AG04450 (cell line): Measurements from ENCODE around the gene KRT74. TPM values are rescaled to one million over a fixed set of nuclear protein-coding genes. Genes with fewer than 3 reads are reported as not detected.

Experiments
- CTCF ChIA-PET: fragments of 300-600, 350-600 bp; formaldehyde crosslinking; extraction: SDS; loops from one replicate; lab custom pipeline; 2022; ENCODE audit warnings: antibody characterized with exemption, inconsistent platforms; lab: Charles Lee
- POLR2A ChIA-PET: fragments of 350-600 bp; formaldehyde crosslinking; extraction: SDS; loops from one replicate; lab custom pipeline; 2021; ENCODE audit warnings: antibody characterized with exemption, inconsistent platforms; lab: Yijun Ruan, JAX
- DNase-seq: peaks from one replicate; pipeline ENCODE4 v3.0.0-alpha.2; 2011; ENCODE audit warnings: low read depth, low spot score
- H3K27ac ChIP-seq: one replicate; pipeline ENCODE4 v1.5.1; 2012; ENCODE audit warnings: low read depth, low read length, control low read depth
- H3K27me3 ChIP-seq: one replicate; pipeline ENCODE4 v1.6.0; 2012; ENCODE audit warnings: low read length; ENCODE audit not compliant: control insufficient read depth, insufficient read depth
- H3K4me3 ChIP-seq: 2 replicates; pipeline ENCODE4 v1.5.1; 2011; ENCODE audit warnings: mild to moderate bottlenecking, low read depth, low read length, control low read depth
- H3K9me3 ChIP-seq: 2 replicates; pipeline ENCODE4 v1.5.1; 2012; ENCODE audit warnings: low read length; ENCODE audit not compliant: control insufficient read depth, insufficient read depth
- polyA plus RNA-seq: library from polyadenylated mRNA; depleted of rRNA; stranded (reverse); fragments of >200 nt; gene quantifications from 2 replicates; pipeline ENCODE4 v1.2.3, GENCODE V29; 2011
- TF ChIP-seq, protein P1 (sequence below): IDR thresholded peaks from 2 replicates; pipeline ENCODE4 v1.5.1; 2011; ENCODE audit warnings: low read depth, low read length, control low read depth, inconsistent platforms

Gene KRT74
- polyA plus RNA-seq, 1 experiment, result not detected

DNA sequence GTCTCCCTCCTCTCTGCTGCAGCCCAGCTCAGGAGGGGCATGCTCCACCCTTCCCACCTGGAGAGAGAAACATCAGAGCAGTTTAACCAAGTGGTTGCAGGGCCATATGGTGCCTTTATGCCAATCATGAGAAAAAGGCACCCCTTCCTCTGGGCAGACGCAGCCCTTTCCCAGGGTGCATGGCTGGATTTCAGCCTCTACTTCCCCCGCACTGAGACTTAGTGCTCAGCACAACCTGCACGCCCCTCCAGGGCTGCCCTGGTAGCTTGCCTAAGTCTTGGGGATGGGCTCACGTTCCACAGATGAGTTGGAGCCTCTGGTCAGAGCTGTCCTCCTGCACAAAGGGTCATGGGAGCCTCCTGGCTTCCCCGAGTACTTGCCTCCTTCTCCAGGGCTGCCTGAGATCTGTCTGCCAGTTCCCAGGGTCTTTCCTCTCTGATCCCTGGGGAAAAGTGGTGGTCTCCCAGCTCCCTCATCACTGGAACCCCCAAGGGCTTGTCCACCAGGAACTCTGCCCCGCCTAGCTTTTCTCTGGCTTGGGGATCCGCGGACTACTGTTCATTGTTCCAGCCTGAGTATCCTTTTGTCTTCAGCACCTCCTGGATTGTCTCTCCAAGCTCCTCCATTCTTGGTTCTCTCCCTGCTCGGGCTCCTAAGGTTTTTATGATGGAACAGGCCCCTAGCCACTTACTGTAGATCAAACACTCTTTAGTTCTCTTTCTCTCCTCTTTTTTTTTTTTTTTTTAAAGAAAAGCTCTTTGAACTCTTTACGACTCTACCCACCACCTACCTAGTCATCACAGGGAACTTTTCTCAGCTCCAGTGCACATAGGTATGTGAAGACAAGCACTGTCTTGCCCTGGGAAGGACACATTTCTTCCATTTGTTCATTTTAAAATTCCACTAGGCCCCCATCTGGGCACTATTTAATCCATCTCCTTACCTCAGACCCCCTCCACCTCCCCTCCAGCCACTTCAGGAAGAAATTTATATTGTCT, 6.1 kb upstream of the KRT74 start:
- Histone ChIP-seq H3K27me3 (peaks cover 33% of the 10 kb centered on the region), H3K4me3 (no peak overlapping the region), H3K9me3 (no peaks in the 10 kb centered on the region), H3K27ac (no peak overlapping the region)
- POLR2A ChIA-PET, result no interaction called here
- CTCF ChIA-PET, result interaction anchor here (0.7 to 13.8 kb wide), 4 partner anchors 16 to 302 kb away, joined by 4 to 203 read pairs (median 6); no protein-coding TSS in a partner anchor
- DNase-seq, result no peak
- TF ChIP-seq, protein P1, sequence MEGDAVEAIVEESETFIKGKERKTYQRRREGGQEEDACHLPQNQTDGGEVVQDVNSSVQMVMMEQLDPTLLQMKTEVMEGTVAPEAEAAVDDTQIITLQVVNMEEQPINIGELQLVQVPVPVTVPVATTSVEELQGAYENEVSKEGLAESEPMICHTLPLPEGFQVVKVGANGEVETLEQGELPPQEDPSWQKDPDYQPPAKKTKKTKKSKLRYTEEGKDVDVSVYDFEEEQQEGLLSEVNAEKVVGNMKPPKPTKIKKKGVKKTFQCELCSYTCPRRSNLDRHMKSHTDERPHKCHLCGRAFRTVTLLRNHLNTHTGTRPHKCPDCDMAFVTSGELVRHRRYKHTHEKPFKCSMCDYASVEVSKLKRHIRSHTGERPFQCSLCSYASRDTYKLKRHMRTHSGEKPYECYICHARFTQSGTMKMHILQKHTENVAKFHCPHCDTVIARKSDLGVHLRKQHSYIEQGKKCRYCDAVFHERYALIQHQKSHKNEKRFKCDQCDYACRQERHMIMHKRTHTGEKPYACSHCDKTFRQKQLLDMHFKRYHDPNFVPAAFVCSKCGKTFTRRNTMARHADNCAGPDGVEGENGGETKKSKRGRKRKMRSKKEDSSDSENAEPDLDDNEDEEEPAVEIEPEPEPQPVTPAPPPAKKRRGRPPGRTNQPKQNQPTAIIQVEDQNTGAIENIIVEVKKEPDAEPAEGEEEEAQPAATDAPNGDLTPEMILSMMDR, result no peak

GRCh38 chr12:52578469-52578868, 4.8 kb upstream of the KRT74 start:
- TF ChIP-seq, protein P1, result no peak
- H3K9me3 ChIP-seq, result no peaks in the 10 kb centered on the region
- CTCF ChIA-PET, result interaction anchor here (0.7 to 13.8 kb wide), 4 partner anchors 8 to 303 kb away, joined by 3 to 203 read pairs (median 4); no protein-coding TSS in a partner anchor
- DNase-seq, result no peak
- POLR2A ChIA-PET, result no interaction called here
- H3K4me3 ChIP-seq, result no peak overlapping the region
- H3K27ac ChIP-seq, result no peak overlapping the region
- H3K27me3 ChIP-seq, result peaks cover 35% of the 10 kb centered on the region

DNA sequence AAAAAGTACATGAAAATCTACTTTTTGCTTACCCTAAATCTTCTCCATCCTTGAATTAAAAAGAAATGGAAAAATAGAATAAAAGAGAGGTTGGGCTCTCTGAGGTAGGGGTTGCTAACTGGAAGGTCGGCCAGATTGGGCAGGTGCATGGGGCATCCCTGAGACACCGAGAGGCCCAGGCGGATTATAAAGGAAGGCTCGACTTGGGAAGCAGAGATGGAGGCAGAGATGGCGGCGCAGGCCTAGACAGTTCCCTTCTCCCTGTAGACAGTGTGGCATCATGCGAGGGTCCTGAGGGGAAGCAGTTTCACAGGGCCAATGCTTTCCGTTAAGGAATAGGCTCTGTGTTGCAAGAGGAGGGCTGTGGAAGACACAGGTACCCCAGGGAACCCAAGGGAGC, 3.7 kb upstream of the KRT74 start:
- H3K4me3 ChIP-seq, result no peak overlapping the region
- CTCF ChIA-PET, result interaction anchor here (13.8 kb wide), 1 partner anchor 304 kb away, joined by 203 read pairs; no protein-coding TSS in a partner anchor
- no peak for DNase-seq
- TF ChIP-seq, protein P1, result no peak
- H3K27me3 ChIP-seq, result peaks cover 32% of the 10 kb centered on the region
- POLR2A ChIA-PET, result no interaction called here
- no peaks in the 10 kb centered on the region for H3K9me3 ChIP-seq
- H3K27ac ChIP-seq, result no peak overlapping the region

DNA sequence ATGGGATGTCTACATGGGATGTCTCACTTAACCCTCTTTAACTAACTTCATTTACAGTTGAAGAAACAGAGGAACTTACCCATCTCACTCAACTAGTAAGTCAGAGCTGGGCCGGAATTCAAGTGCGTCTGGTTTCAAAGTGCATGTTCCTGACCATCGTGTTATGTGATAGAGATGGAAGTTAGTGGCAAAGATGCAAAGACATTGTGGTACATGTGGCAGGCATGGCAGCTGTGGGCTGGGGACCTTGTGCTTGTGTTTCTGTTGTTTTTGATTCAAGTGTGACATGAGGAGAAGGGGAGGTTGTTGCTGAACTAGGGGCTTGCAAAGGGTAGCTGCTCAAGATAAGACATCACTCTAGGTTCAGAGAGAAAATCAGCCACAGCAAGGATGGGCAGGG, 2.3 kb upstream of the KRT74 start:
- peaks cover 24% of the 10 kb centered on the region for H3K27me3 ChIP-seq
- ChIA-PET POLR2A (no interaction called here), CTCF (interaction anchor here (1.0 kb wide), 1 partner anchor 203 kb away, joined by 3 read pairs; no protein-coding TSS in a partner anchor)
- DNase-seq, result no peak
- H3K4me3 ChIP-seq, result no peak overlapping the region
- TF ChIP-seq, protein P1, result no peak
- H3K9me3 ChIP-seq, result no peaks in the 10 kb centered on the region
- H3K27ac ChIP-seq, result no peak overlapping the region

- H3K27me3 ChIP-seq, result peaks cover 23% of the 10 kb centered on the region
- DNase-seq, result no peak
- no peak overlapping the region for H3K27ac ChIP-seq
- H3K9me3 ChIP-seq, result no peaks in the 10 kb centered on the region
- POLR2A ChIA-PET, result no interaction called here
- CTCF ChIA-PET, result no interaction called here
- H3K4me3 ChIP-seq, result no peak overlapping the region
- TF ChIP-seq, protein P1, result no peak
Observed at GRCh38 chr12:52575256-52575655, 1.6 kb upstream of the KRT74 start.
